Testis (tissue), 3 donors: ENCODE measurements around the gene AOX1. TPM values are rescaled to one million over a fixed set of nuclear protein-coding genes. Genes with fewer than 3 reads are reported as not detected.

ENCODE experiments used
- DNase-seq: peaks from one replicate; pipeline ENCODE4 v3.0.0-alpha.2; 2019
- H3K27ac ChIP-seq, 2 donors: fragments of 200-600 bp; sonication (generic); one replicate each; pipeline ENCODE4 v1.5.1; 2019
- H3K27me3 ChIP-seq: fragments of 200-600 bp; sonication (generic); one replicate; pipeline ENCODE4 v1.5.1; 2019
- H3K36me3 ChIP-seq: fragments of 200-600 bp; sonication (generic); one replicate; pipeline ENCODE4 v1.5.1; 2017; ENCODE audit warnings: low read depth; ENCODE audit errors: missing control alignments
- H3K4me1 ChIP-seq: fragments of 200-600 bp; sonication (generic); one replicate; pipeline ENCODE4 v1.5.1; 2019
- H3K4me3 ChIP-seq, 2 donors: fragments of 200-600 bp; sonication (generic); one replicate each; pipeline ENCODE4 v1.5.1; 2017 to 2019
- H3K9me3 ChIP-seq: fragments of 200-600 bp; sonication (generic); one replicate; pipeline ENCODE4 v1.5.1; 2017
- POLR2A ChIP-seq: fragments of 450-650 bp; IDR thresholded peaks from one replicate; pipeline ENCODE4 v1.6.1; 2017; ENCODE audit warnings: antibody characterized with exemption, mild to moderate bottlenecking, moderate library complexity
- WGBS, 2 donors: methylation state at CpG; one replicate each; pipeline ENCODE4 v1.1.5; 2018; 5-methylcytosine and 5-hydroxymethylcytosine counted together
- intact Hi-C: fragments of 100-400 bp; cut with DNase I; formaldehyde crosslinking; loops from one replicate; pipeline ENCODE4 v1.15.1; 2023; ENCODE audit warnings: low total_unique reads
- polyA plus RNA-seq: library from polyadenylated mRNA; stranded (reverse); fragments of 350-450 nt; fragmentation: Illumina TruSeq; extraction: RNeasy Lipid Tissue Mini Kit (QIAGEN cat#74804); gene quantifications from one replicate; pipeline ENCODE4 v1.2.3, GENCODE V29; 2014; ENCODE audit warnings: low read depth, low replicate concordance; ENCODE audit not compliant: insufficient read depth
- total RNA-seq, 2 donors: library from RNA; depleted of rRNA; stranded (reverse); fragments of >200 nt; gene quantifications; one replicate each; pipeline ENCODE4 v1.2.3, GENCODE V29; 2016
- TF ChIP-seq, protein P1 (sequence below), 3 experiments: fragments of 450-650 bp in 2 of 3; fragments of 200-600 bp in 1 of 3; sonication (generic) in 1 of 3; IDR thresholded peaks; one replicate each; pipeline ENCODE4 v1.5.1; 2016 to 2019; ENCODE audit warnings: antibody characterized with exemption in 3 of 3, mild to moderate bottlenecking in 2 of 3, moderate library complexity in 1 of 3

The AOX1 gene
- total and polyA plus RNA-seq, 3 donors from 2014 or later = 28.7 to 34.1 (median 29.4) TPM

DNA sequence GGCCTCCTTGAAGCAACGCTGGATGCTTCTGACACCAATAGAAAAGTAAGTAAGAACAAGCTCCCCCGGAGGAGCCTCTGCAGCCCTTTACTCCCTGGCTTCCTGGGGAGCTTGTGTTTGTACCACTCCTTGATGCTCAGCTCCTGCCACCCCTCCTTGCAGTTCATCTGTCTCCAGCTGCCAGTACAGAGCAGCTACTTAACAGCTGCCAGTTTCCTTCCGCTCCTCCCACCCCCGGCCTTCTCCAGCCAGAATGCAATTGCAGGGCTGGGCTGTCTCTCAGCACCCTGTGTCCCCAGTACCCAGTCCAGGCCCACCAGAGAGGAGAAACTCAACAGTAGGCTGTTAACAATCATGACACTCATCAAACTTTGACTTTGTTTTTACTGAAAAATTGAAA, 109.4 kb downstream of the AOX1 start:
- TF ChIP-seq, protein P1, sequence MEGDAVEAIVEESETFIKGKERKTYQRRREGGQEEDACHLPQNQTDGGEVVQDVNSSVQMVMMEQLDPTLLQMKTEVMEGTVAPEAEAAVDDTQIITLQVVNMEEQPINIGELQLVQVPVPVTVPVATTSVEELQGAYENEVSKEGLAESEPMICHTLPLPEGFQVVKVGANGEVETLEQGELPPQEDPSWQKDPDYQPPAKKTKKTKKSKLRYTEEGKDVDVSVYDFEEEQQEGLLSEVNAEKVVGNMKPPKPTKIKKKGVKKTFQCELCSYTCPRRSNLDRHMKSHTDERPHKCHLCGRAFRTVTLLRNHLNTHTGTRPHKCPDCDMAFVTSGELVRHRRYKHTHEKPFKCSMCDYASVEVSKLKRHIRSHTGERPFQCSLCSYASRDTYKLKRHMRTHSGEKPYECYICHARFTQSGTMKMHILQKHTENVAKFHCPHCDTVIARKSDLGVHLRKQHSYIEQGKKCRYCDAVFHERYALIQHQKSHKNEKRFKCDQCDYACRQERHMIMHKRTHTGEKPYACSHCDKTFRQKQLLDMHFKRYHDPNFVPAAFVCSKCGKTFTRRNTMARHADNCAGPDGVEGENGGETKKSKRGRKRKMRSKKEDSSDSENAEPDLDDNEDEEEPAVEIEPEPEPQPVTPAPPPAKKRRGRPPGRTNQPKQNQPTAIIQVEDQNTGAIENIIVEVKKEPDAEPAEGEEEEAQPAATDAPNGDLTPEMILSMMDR (IDR thresholded peaks at IDR 0.05) = no peak
- TF ChIP-seq POLR2A = no peak
- H3K4me1 ChIP-seq = no peaks in the 10 kb centered on the region
- no peak overlapping the region for H3K27ac ChIP-seq
- DNase-seq = peak; percentile 20
- H3K4me3 ChIP-seq = no peak overlapping the region
- intact Hi-C loops = loop anchor here (10.0 kb wide), 1 partner anchor 110 kb away; the partner anchor contains the start of gene AOX1
- H3K9me3 ChIP-seq = no peaks in the 10 kb centered on the region
- 57 to 65% methylated on average over 4 of the region's 4 CpGs for WGBS, 2 donors
- H3K36me3 ChIP-seq = no peaks in the 10 kb centered on the region
- H3K27me3 ChIP-seq = no peaks in the 10 kb centered on the region

DNA sequence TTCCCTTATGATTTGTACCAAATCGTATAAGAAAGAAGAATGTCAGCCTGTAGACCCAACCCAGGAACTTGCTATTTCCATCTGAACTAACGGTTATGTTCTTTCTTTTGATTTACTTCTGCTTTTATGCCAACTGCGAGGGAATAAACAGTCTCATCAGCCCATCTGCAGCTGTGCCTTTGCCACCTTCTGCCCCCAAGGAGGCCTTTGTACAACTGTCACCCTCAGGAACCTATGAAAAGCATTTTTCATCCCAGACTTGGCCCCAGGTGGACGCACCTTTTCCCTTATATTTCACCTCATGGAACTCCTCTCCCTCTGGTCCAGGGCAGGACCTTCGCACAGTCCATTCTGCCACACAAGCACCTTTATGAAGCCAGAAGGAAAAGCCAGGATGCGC, 109.8 kb downstream of the AOX1 start:
- intact Hi-C loops = loop anchor here (10.0 kb wide), 1 partner anchor 111 kb away; the partner anchor contains the start of gene AOX1
- DNase-seq = no peak
- no peak for TF ChIP-seq POLR2A
- TF ChIP-seq, protein P1 (IDR thresholded peaks at IDR 0.05) = no peak
- H3K36me3 ChIP-seq = no peaks in the 10 kb centered on the region
- H3K4me1 ChIP-seq = no peaks in the 10 kb centered on the region
- H3K27me3 ChIP-seq = no peaks in the 10 kb centered on the region
- H3K9me3 ChIP-seq = no peaks in the 10 kb centered on the region
- 87 to 93% methylated on average over 6 of the region's 6 CpGs for WGBS, 2 donors
- H3K4me3 ChIP-seq = no peak overlapping the region
- H3K27ac ChIP-seq = no peak overlapping the region

DNA sequence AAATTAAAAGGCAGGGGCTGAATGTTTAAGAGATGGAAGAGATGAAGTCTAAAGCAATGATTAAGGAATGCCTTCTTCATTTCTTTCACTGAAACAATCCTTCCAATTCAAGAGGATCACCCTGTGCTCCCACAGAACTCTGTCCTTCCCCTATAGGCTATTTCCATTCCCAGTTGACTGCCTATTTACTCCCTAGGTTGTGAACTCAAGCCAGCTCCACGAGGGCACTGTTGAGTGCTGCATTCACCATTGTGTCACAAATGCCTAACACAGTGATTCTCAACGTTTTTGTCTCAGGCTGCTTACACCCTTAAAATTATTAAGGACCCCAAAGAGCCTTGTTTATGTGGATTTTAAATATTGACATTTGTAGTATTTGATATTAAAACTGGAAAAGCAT, 112.4 kb downstream of the AOX1 start:
- intact Hi-C loops = loop anchor here (10.0 kb wide), 1 partner anchor 113 kb away; the partner anchor contains the start of gene AOX1
- Histone ChIP-seq H3K4me1 (no peaks in the 10 kb centered on the region), H3K9me3 (no peaks in the 10 kb centered on the region), H3K27me3 (no peaks in the 10 kb centered on the region), H3K4me3 (no peak overlapping the region), H3K36me3 (no peaks in the 10 kb centered on the region), H3K27ac (no peak overlapping the region)
- no peak for DNase-seq
- no peak for TF ChIP-seq POLR2A
- TF ChIP-seq, protein P1 (IDR thresholded peaks at IDR 0.05) = no peak
- 58 to 66% methylated on average over 2 of the region's 2 CpGs for WGBS, 2 donors

DNA sequence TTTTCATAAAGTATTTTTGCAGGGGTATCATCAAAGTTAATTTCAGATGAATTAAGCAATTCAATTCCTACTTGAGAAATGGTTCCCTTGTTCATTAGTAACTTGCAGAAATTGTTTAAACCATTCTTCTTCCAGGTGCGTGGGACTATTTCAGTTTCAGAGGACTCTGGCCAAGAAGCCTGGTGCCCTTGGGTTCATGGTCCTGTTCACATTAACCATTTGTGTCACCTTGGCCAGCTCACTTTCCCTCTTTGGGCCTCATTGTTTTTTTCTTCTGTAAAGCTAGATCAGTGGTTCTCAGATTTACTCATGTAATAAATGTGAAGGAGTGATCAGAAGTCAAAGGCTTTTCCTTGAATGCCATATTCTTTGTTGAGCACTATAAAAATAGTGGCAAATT, 113.5 kb downstream of the AOX1 start:
- H3K27ac ChIP-seq = no peak overlapping the region
- WGBS, 2 donors = 0 to 23% methylated on average over 1 of the region's 1 CpG
- no peak for DNase-seq
- no peaks in the 10 kb centered on the region for H3K36me3 ChIP-seq
- no peak for TF ChIP-seq POLR2A
- TF ChIP-seq, protein P1 (IDR thresholded peaks at IDR 0.05) = no peak
- H3K4me3 ChIP-seq = no peak overlapping the region
- no peaks in the 10 kb centered on the region for H3K4me1 ChIP-seq
- no peaks in the 10 kb centered on the region for H3K9me3 ChIP-seq
- H3K27me3 ChIP-seq = no peaks in the 10 kb centered on the region
- intact Hi-C loops = loop anchor here (10.0 kb wide), 1 partner anchor 115 kb away; the partner anchor contains the start of gene AOX1

DNA sequence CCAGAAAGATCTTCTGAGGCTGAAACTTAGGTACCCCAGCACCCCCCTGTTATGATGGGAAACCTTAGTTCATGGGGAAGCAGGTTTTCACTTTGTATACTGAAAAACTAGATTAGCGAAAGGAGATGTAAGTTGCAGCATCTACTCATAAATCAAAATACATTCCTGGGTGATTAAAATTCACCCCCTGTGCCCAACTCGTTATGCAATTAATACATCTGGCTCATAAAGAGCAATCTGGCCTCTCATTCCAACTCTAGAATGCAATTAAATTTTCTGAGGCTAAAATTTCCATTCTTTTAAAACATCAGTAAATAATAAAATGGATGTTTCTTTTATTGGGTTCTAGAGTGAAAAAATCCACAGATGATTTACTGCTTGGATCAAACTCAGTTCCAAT, 115.0 kb downstream of the AOX1 start:
- Histone ChIP-seq H3K9me3 (no peaks in the 10 kb centered on the region), H3K36me3 (no peaks in the 10 kb centered on the region), H3K27me3 (no peaks in the 10 kb centered on the region), H3K27ac (no peak overlapping the region), H3K4me3 (no peak overlapping the region), H3K4me1 (no peaks in the 10 kb centered on the region)
- 81 to 84% methylated on average over 2 of the region's 2 CpGs for WGBS, 2 donors
- TF ChIP-seq POLR2A = no peak
- TF ChIP-seq, protein P1 (IDR thresholded peaks at IDR 0.05) = no peak
- intact Hi-C loops = no loop called here
- DNase-seq = no peak
